Endometrial microvascular endothelial cells (primary cell): Measurements from ENCODE around the gene ASB7. TPM values are rescaled to one million over a fixed set of nuclear protein-coding genes. Genes with fewer than 3 reads are reported as not detected.

Experiments
- in situ Hi-C: cut with HindIII; loops from 2 replicates; pipeline ENCODE4 v1.10.0; 2017; ENCODE audit warnings: low sequenced_read_pairs, low pct_unique_long_range_greater_than_20kb; ENCODE audit errors: inconsistent ontology term
- total RNA-seq: library from RNA; depleted of rRNA; stranded (reverse); fragments of >200 nt; gene quantifications from one replicate; pipeline ENCODE4 v1.2.3, GENCODE V29; 2015; ENCODE audit errors: inconsistent ontology term

Gene ASB7
- total RNA-seq, 1 donor from 2014 or later = 10.1 TPM

DNA sequence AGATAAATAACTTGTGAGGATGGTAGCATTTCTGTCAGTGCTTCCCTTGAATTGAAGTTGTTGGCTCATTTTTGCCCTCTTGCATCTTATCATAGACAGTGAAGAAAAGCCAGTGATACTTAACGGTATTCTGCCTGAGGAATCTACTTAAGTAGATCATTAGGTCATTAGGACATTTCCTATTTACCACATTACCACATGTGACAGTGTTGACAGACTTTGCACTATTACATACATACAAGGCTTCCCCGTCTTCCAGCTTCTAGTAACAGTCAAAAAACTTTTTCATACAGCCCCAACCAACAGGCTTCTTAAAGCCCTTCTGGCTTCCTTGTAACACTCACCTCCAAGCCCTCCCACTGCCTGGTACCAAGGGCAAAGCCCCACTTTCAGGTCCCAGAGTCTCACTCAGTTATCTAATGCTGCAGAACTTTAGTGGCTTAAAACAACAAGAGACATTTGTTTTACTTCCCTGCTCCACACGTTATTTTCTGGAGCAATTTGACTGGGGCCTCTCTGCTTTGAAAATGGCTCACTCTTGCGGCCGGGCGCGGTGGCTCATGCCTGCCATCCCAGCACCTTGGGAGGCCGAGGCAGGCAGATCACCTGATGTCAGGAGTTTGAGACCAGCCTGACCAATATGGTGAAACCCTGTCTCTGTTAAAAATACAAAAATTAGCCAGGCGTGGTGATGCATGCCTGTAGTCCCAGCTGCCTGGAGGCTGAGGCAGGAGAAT lies 40.0 kb downstream of the ASB7 start:
- in situ Hi-C loops = no loop called here

- in situ Hi-C loops = no loop called here
These were observed 40.6 kb downstream of the ASB7 start for GRCh38 chr15:100642950-100643338.

DNA sequence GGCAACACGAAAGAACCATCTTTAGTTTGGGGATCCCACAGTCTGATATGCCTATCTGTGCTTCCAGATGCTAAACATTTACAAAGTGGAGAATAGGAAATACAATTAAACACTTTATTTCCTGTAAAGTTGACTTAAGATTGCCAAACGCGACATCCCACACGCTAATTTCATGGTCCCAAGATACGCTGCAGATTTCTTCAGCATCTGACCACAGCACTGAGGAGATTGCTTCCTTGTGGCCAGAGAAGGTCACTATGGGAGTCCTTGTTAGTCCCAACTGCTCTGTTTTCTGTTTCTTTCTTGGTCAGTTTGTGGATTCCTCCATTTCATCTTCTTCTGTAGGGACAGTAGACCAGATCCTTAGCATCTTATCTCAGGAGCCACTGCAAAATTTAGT lies 43.3 kb downstream of the ASB7 start:
- in situ Hi-C loops = no loop called here

DNA sequence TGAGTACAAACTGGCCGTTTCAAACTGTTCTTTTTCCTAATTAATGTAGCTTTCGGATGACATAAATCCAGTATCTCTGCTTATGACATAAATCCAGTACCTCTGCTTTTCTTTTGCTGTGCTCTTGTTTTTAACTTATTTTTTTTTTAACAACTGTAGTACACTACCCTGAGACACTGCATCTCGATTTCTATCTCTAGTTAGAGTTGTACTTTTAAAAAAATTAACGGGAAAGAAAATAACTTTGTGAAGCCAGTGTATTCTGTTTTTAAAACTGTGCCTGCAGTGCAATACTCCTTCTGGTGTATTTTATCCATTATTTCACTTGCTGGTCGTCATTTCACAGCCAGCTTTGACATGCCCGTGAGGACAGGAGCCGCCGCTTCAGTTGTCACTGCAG lies 46.6 kb downstream of the ASB7 start:
- in situ Hi-C loops = no loop called here

DNA sequence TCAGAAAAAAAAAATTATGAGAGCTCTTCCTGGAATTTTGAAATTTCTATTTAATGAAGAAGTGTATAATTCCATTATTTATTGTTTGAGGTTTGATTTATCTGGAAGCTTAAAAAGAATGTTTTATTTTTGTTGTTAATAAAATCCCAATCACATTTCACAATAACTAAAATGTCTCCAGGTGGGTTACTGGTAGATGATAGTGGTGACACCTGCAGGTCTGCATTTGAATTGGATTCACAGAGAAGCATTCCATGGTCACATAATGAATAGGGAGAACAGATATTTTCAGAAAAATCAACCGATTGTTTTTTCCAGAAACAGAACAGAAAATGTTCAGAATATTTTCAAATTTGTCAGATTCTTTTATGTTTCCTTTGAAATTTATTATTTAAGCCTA lies 48.3 kb downstream of the ASB7 start:
- in situ Hi-C loops = no loop called here

DNA sequence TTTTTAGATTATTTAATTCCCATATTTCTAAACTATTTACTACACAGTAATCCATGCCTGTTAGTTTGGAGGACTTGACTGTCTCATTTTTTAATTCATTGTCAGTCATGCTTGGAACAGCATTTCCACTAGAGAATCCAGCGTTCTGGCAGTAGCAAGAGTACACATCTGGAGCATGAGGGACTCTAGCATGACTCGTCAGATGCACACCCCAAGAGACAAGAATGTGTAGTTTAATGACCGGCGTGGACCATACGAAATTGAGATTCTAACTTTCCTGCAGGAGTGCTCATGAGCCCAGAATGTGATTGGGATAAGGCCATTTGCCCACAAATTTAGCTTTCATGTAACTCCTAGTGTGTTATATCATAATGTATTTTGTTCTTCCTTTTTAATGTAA lies 48.9 kb downstream of the ASB7 start:
- in situ Hi-C loops = no loop called here

DNA sequence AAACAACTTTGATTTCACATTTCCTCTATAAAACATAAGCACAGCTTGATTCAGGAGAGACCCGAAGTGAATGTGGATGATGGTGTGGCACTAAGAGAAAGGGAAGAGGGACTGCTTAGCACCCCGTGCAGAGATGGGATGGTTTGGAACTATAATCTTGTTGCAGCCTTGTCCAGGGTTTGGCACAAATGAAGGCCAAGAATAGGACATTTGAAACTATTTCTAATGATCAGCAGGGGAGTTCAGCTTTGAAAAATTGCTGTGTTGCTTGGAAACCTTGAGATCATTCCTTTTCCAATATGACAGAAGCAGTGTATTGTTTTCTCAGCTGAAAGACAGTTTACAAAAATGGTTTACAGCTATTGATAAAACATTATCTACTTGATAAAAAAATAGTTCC lies 49.7 kb downstream of the ASB7 start:
- in situ Hi-C loops = no loop called here

DNA sequence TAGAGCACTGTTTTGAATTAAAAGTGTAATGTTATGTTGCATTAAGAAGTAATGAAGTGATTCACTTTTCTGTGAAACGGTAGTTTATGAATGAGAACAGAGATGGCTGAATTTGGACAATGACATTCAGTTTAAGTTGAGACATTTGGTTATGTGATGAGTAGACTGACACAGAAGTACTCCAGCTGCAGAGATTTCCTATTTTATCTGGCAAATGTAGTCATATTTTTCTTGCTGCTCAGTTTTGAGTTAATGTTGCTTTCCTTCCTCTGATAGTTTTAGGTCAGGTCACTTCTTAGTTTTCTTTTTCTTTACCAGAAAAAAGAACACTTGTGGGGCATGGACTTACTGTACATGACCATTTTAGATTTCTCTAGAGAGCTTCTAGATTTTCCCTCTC lies 51.2 kb downstream of the ASB7 start:
- in situ Hi-C loops = no loop called here

DNA sequence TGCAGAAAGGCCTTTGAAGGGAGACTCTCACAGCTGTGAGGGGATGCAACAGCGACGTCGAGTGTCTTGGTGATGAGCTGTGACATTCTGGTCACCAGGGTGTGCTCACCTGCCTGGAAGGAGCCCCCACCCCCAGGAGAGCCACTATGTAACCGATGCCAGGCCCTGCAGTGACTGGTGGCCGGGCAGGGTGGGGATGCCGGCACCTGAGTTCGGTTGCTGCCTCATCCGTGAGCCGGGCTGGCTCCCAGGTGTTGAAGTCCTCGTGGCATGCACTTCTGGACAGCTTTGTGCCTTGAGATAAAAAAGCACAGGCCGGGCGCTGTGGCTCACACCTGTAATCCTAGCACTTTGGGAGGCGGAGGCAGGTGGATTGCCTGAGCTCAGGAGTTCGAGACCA lies 56.5 kb downstream of the ASB7 start:
- in situ Hi-C loops = no loop called here

DNA sequence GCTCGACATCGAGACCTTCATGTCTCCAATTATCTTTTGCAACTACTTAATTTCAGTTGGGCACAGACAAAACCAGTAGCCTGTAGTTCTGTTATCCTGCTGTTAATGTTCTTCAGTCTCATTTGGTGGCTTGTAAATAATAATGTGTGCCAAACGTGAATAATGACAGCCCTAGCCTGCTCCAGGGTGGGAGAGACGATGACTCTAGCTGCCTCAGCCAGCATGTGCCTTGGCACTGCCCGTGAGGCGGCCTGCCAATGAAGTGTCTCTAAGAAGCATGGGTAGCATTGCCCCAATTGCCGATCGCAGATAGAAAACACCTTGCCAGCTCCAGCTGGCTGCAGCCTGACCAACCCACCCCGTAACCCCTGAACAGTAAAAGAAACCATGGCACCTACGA lies 58.8 kb downstream of the ASB7 start:
- in situ Hi-C loops = no loop called here

DNA sequence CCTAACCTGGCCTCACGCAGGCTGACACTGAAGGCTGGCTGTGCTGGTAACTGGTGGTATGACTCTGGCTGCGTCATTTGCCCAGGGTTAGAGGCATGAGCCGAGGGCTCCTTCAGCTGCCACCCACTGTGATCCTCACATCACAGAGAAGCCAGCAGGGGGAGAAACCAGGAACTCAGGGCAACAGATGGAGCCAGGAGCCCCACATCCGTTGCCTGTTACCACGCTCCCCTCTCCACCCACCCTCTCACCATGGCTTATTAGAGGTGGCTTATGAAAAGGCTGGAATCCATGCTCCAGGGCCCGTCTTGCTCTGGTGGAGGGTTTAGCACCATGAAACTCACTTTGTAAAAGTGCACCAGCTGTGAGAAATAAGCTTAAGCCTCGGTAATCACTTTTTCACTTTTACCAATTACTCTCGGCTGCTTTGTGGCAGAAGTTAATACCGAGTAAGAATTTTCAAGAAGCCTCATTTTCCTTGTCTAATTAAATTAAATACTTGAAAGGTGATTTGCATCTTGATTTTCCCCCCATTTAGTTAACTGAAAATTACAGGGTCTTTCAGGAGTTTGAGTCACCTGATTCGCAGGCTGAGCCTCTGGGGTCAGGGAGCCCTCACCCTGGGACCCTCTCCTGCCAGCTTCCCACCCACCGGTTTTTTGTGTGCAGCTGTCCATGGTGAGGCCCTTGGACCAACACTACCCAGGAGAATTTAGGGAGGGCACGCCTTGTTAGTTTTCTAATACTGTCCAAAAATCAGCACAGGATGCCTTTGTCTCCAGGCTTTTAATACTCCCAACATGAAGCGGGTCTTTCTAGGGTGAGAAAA lies 60.9 kb downstream of the ASB7 start:
- in situ Hi-C loops = no loop called here

DNA sequence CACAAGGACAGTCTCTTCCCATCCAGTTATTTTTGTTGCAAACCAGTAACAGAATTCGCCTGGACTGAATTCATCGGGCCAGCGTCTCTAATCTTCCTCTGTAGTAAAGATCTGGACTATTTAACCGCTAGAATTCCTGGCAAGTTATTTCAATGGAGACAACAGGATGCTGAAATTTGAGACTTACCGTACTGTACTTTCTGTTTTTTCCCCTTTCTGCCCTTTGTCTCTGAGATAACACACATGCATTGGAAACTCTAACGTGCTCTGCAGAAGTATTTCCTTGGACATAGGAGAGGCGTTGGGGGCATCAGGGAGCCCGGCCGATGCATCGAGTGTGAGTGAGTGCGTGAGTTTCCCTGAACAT lies 61.5 kb downstream of the ASB7 start:
- in situ Hi-C loops = no loop called here

DNA sequence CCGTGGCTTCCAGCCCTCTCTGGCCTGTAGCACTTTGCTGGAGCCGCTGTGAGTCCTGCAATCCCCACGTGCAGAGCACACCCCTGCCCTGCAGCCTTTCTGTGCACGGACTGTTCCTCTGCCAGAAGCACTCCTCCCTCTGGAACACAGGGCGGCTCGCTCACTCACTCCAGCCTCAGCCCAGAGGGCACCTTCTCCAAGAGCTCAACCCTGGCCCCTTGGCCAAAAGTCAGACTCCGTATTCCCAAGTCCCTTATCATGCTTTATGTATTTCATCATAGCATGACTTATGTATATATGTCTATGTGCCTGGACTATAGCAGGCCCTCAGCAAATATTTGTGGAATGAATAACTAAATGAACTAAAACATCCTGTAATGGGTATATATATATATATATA lies 63.2 kb downstream of the ASB7 start:
- in situ Hi-C loops = no loop called here

DNA sequence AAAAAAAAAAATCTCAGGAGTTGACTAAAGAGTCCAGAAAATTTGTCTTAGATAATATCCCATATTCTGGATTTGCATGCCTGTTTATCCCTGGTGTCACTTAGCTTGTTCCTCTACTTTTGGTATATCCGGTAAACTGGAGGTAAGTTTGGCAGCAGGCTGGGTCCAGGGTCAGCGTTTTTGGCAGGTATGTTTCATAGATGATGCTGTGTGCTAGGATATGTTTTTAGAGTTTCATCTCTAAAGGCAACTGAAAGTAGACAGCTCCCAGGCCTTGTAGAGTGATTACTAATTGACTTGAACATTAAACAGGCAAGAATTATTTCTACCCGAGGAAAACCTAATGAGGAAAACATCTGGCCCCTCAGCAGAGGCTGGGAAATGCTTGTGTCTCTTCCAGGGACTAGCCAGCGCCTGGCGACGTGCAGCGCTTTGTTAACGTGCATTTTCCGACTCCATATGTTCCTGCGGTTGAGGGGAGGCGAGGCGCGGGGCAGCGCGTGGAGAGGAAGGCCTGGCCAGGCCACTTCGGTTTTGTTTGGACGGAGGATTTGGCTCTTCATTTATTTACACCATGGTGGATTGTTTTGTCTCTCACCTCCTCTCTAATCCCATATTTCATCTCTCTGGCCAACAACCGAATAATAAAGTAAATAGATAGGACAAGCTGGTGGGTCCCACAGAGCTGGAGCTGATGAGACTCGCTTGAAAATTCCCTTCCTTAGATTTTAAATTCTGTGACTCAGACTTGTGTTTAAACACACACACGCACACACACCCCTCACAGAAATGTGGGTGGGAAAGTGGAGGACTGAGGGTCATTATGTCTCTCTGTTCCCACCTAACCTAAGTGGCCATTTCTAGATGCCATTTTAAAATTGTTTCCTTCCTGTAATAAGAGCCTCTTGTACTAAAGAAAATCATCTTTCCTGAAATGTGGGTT lies 65.3 kb downstream of the ASB7 start:
- in situ Hi-C loops = no loop called here

DNA sequence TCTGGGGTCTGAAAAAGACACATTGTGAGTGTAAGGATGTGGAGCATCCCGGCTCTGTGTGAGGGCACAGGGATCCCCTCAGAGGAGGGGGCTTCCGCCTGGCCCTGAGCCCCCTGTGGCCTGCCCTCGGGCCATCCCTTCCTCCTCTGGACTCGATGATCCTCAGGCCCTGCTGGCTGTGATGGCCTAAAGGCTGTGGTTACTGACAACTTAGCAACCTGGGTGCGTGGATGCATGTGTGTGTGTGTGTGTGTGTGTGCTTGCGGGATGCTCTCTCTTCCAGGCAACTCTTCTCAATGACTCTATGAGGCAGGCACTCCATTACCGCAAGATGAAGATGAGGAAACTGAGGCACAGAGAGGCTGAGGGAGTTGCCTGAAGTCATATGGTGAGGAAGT lies 66.0 kb downstream of the ASB7 start:
- in situ Hi-C loops = no loop called here

DNA sequence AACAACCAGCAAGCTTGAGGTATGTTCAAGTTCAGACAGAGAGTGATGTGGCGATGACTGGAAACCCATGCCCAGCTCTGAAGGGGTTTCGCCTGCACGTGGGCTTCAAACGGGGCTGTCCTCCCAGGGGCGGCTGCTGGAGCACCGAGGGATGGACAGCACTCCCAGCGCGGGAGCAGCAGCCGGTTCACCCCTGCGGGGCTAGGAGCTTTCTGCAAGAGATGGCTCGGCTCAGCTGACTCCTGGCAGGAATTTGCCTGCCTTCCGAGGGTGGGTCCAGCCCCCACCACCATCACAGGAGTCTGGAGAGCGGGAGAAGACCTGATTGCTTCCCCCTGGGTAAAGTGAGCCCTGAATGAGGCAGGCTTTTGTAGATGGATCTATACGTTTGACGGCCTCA lies 66.9 kb downstream of the ASB7 start:
- in situ Hi-C loops = no loop called here

- in situ Hi-C loops = no loop called here
These were observed 68.2 kb downstream of the ASB7 start for GRCh38 chr15:100670505-100671021.

DNA sequence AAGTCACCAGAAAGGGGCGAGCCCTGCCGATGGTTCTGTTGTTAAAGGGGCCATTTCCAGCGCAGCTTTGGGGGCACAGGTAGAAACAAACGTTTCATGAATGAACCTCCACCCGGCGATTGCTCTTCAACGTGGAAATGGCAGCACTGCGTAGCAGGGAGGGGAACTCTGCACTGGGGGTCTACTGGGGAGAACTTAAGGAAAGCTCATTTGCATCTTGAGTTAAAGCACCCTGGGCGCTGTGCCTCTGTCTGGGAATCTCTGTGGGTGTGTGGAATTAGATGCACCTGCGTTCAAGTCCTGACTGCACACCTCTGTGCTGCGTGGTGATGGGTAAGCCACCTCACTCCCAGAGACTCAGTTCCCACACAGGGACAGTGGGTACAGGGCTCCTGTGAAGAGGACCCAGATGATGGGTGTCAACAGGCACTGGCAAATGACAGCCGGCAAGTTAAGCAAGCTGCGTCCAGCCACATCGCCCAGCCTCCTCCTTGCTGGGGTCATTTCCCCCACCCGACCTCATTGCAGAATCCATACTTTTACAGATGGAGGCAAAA lies 68.8 kb downstream of the ASB7 start:
- in situ Hi-C loops = no loop called here
